Measurements from ENCODE around the gene SCD5.

SCD5 gene

DNA sequence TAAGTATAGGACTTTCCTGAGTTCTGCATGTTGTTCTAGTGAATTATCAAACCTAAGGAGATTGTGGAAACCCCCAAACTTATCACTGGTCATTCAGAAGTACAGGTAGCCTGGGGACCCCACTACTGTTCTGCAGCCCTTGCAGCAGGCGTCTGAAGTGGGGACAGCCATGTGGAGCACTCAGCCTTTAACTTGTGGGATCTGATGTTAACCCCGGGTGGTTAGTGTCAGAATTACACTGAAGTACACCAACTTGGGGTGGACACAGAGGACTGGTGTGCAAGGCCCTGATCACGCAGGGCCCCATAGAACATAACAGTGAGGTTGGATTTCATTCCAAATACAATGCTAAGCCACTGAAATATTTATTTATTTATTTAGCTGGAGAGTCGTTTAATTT, 103.7 kb downstream of the SCD5 start:
- Histone ChIP-seq H3K36me3 (ENCODE audit: control insufficient read depth, insufficient read depth, low read length) (no peaks in the 10 kb centered on the region), H3K27ac (ENCODE audit: insufficient read depth, low read length, poor library complexity, severe bottlenecking) (no peak overlapping the region), H3K4me1 (ENCODE audit: control insufficient read depth, insufficient read depth, low read length, poor library complexity, severe bottlenecking) (no peaks in the 10 kb centered on the region), H3K4me3 (ENCODE audit: insufficient read depth, low read depth, low read length, poor library complexity, severe bottlenecking) (no peak overlapping the region), H3K27me3 (replicated peaks; ENCODE audit: control insufficient read depth, insufficient read depth, low read length, poor library complexity, severe bottlenecking) (no peaks in the 10 kb centered on the region), H3K9me3 (ENCODE audit: control insufficient read depth, low read length) (no peaks in the 10 kb centered on the region)
- DNase-seq = no peak

DNA sequence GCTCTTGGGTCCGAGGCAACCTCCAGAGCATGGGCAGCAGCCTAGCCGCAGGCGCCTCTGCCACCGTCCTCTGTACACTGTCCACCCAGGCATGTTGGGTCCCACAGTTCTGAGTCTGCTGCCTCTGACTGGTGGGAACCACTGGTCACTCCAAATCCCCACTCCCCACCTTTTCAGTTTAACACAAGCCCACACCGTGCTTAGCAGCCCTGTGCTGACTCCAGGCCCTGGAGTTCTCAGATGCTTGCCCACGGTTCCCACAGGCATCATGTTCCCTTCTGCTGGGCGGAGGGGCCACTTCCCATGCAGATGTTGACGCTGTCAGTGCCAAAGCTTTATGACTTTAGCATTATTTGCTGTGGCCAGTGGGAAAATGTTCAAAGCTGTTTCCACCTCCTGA, 104.5 kb downstream of the SCD5 start:
- Histone ChIP-seq H3K27me3 (replicated peaks; ENCODE audit: control insufficient read depth, insufficient read depth, low read length, poor library complexity, severe bottlenecking) (no peaks in the 10 kb centered on the region), H3K36me3 (ENCODE audit: control insufficient read depth, insufficient read depth, low read length) (no peaks in the 10 kb centered on the region), H3K9me3 (ENCODE audit: control insufficient read depth, low read length) (no peaks in the 10 kb centered on the region), H3K4me3 (ENCODE audit: insufficient read depth, low read depth, low read length, poor library complexity, severe bottlenecking) (no peak overlapping the region), H3K4me1 (ENCODE audit: control insufficient read depth, insufficient read depth, low read length, poor library complexity, severe bottlenecking) (no peaks in the 10 kb centered on the region), H3K27ac (ENCODE audit: insufficient read depth, low read length, poor library complexity, severe bottlenecking) (no peak overlapping the region)
- DNase-seq = no peak

DNA sequence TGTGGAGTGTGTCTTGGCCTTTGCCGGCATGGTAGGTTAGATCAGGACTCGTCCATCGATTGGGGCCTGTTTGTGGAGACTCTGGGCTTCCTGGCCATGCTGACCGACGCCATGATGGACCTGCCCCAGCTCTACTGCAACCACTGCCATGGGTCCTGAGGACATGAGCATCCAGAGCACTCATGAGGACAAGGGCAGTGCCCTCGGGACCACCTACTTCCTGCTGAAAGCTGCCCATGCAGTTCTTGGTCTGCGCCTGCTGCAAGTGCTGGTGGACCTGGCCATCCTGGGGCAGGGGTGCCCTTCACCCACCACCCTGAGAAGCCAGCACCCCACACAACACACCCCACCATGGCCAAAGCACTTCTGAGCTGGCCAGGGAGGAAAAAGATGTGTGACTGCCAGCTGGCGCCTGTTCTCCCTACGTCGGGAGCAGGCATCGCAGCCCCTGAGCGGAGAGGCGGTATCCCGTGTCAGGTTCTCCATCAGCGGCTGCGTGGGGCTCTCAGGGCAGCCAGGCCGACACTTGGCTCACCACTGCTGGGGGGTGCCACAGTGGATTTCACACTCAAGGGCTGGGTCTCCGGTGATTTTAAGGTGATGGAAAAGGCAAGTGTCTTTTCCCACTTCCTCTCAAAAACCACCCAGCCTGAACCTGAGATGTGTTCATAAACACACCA, 106.4 kb downstream of the SCD5 start:
- H3K4me3 ChIP-seq (ENCODE audit: insufficient read depth, low read depth, low read length, poor library complexity, severe bottlenecking) = no peak overlapping the region
- H3K36me3 ChIP-seq (ENCODE audit: control insufficient read depth, insufficient read depth, low read length) = no peaks in the 10 kb centered on the region
- no peaks in the 10 kb centered on the region for H3K4me1 ChIP-seq (ENCODE audit: control insufficient read depth, insufficient read depth, low read length, poor library complexity, severe bottlenecking)
- H3K27ac ChIP-seq (ENCODE audit: insufficient read depth, low read length, poor library complexity, severe bottlenecking) = no peak overlapping the region
- DNase-seq = no peak
- no peaks in the 10 kb centered on the region for H3K27me3 ChIP-seq (replicated peaks; ENCODE audit: control insufficient read depth, insufficient read depth, low read length, poor library complexity, severe bottlenecking)
- no peaks in the 10 kb centered on the region for H3K9me3 ChIP-seq (ENCODE audit: control insufficient read depth, low read length)

DNA sequence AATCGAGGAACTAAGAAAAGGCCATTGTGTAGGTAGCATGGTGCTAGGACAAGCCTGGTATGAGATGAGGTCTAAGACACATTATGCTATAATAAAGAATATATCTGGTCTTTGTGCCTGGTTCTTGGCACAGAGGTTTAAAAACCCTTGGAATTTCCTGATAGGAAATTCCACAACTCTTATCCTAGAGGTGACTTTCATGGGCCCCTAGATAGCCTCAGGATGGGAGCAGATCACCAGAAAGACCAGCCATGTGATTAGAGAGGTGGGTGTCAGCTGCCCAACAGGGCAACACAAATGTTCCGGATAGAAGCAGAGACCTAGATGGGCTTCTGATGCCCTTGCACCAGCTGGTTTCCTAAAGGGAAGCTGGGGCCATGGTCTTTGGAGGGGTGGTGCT, 107.2 kb downstream of the SCD5 start:
- Histone ChIP-seq H3K36me3 (ENCODE audit: control insufficient read depth, insufficient read depth, low read length) (no peaks in the 10 kb centered on the region), H3K4me3 (ENCODE audit: insufficient read depth, low read depth, low read length, poor library complexity, severe bottlenecking) (no peak overlapping the region), H3K4me1 (ENCODE audit: control insufficient read depth, insufficient read depth, low read length, poor library complexity, severe bottlenecking) (no peaks in the 10 kb centered on the region), H3K27me3 (replicated peaks; ENCODE audit: control insufficient read depth, insufficient read depth, low read length, poor library complexity, severe bottlenecking) (no peaks in the 10 kb centered on the region), H3K9me3 (ENCODE audit: control insufficient read depth, low read length) (no peaks in the 10 kb centered on the region), H3K27ac (ENCODE audit: insufficient read depth, low read length, poor library complexity, severe bottlenecking) (no peak overlapping the region)
- DNase-seq = no peak

DNA sequence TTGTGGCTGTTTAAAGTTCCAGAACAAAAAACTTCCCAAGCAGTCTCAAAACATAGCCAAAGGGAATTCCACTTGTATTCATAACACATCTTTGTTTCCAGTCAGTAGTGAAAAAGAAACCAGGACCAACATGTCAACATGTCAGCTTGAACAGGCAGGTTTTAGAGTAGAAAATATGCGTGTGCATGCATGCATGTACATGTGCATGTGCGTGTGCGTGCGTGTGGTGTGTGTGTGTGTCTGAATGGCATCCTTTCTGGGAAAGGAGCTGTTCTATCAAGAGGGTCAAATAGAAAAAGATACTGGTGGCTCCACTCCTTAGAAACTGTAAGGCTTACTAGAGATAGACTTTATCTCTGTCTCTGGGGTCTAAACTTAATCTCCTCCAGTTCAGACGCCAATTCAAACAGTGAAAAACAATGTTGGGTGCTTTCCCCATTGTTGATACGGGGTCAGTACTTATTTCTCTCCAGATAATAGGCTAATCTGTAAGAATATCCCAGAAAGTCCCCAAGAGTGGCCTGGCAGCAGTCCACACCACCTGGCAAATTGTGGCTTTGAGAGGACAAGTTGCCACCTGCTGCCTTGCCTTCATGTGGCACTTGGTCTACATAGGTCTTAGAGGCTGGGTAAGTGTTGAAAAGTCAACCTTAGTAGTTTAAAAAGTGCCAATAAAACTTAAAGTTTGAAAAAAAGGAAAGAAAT, 110.4 kb downstream of the SCD5 start:
- Histone ChIP-seq H3K27me3 (replicated peaks; ENCODE audit: control insufficient read depth, insufficient read depth, low read length, poor library complexity, severe bottlenecking) (no peaks in the 10 kb centered on the region), H3K9me3 (ENCODE audit: control insufficient read depth, low read length) (no peaks in the 10 kb centered on the region), H3K36me3 (ENCODE audit: control insufficient read depth, insufficient read depth, low read length) (no peaks in the 10 kb centered on the region), H3K27ac (ENCODE audit: insufficient read depth, low read length, poor library complexity, severe bottlenecking) (no peak overlapping the region), H3K4me3 (ENCODE audit: insufficient read depth, low read depth, low read length, poor library complexity, severe bottlenecking) (no peak overlapping the region), H3K4me1 (ENCODE audit: control insufficient read depth, insufficient read depth, low read length, poor library complexity, severe bottlenecking) (no peaks in the 10 kb centered on the region)
- DNase-seq = no peak

DNA sequence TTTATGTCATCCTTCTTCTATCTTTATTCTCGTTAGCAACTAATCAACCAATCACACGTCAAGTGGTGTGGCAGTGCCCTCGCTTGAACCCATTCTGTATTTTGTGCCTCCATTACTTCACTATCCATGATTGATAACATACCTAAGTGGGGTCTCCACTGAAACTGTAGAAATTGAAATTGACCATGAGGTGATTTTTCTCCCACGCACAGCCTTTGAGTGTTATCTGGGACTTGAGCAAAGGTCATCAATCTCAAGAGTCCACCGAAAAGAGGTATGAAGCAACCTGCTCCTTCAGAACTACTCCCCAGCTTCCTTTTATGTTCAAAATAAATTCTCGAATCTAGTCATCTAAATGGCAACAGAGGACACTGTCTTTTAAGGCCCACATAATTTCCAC, 111.1 kb downstream of the SCD5 start:
- Histone ChIP-seq H3K27ac (ENCODE audit: insufficient read depth, low read length, poor library complexity, severe bottlenecking) (no peak overlapping the region), H3K4me1 (ENCODE audit: control insufficient read depth, insufficient read depth, low read length, poor library complexity, severe bottlenecking) (no peaks in the 10 kb centered on the region), H3K36me3 (ENCODE audit: control insufficient read depth, insufficient read depth, low read length) (no peaks in the 10 kb centered on the region), H3K27me3 (replicated peaks; ENCODE audit: control insufficient read depth, insufficient read depth, low read length, poor library complexity, severe bottlenecking) (no peaks in the 10 kb centered on the region), H3K9me3 (ENCODE audit: control insufficient read depth, low read length) (no peaks in the 10 kb centered on the region), H3K4me3 (ENCODE audit: insufficient read depth, low read depth, low read length, poor library complexity, severe bottlenecking) (no peak overlapping the region)
- no peak for DNase-seq

DNA sequence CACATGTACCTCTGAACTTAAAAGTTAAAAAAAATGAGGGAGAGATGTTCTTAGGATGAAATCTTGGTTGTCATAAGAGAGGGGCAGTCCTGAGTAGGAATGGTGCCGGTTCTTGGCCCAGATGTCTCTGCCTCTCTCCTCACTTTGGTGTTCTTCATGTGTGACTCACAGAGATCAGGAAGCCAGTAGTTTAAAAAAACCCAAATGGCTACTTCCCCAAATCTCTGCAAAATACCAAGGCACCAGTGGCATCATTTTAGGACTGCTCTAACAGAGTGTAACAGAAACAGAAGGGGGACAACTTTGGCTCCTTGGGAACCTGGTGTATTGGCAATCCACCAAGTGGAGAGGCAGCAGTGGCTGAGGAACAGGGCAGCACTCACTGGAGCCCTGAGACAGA, 116.8 kb downstream of the SCD5 start:
- Histone ChIP-seq H3K27ac (ENCODE audit: insufficient read depth, low read length, poor library complexity, severe bottlenecking) (no peak overlapping the region), H3K27me3 (replicated peaks; ENCODE audit: control insufficient read depth, insufficient read depth, low read length, poor library complexity, severe bottlenecking) (no peaks in the 10 kb centered on the region), H3K36me3 (ENCODE audit: control insufficient read depth, insufficient read depth, low read length) (no peaks in the 10 kb centered on the region), H3K4me1 (ENCODE audit: control insufficient read depth, insufficient read depth, low read length, poor library complexity, severe bottlenecking) (no peaks in the 10 kb centered on the region), H3K9me3 (ENCODE audit: control insufficient read depth, low read length) (no peaks in the 10 kb centered on the region), H3K4me3 (ENCODE audit: insufficient read depth, low read depth, low read length, poor library complexity, severe bottlenecking) (no peak overlapping the region)
- DNase-seq = no peak

DNA sequence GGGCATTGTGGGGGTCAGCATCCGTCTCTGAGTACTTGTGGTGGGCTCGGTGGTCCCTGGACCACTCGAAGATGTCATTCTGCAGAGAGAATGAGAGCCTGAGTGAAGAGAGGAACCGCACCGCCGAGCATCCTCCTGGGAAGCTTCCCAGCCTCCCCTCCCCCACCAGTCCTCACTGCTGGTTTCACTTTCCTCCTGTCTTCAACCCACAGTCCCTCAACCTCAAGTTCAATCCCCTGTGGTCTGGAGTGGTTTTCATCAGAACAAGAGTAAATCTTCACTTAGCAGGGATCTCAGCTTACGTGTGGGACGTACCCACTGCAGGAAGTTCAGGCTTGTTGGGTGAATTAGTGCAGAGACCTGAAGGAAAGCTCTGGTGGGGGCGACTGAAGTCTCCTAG, 117.8 kb downstream of the SCD5 start:
- Histone ChIP-seq H3K4me1 (ENCODE audit: control insufficient read depth, insufficient read depth, low read length, poor library complexity, severe bottlenecking) (no peaks in the 10 kb centered on the region), H3K9me3 (ENCODE audit: control insufficient read depth, low read length) (no peaks in the 10 kb centered on the region)

DNA sequence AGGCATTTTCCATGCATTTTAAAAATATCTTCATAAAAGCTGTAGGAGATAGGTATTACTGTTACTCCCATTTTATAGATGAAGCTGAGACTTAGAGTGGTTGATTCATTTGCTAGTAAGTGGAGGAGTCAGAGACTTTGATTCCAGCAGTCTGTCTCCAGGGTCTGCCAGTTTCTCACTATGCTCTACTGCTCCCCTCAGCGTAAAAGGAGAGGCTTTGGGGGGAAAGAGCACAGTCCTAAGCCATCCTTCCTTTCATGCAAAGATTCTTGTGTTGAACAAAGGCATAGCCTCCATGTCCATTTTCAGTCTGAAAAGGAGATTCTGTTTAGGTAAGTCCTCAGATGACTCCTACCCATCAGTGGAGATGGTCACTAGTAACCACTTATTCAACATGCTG, 119.1 kb downstream of the SCD5 start:
- no peak overlapping the region for H3K27ac ChIP-seq (ENCODE audit: insufficient read depth, low read length, poor library complexity, severe bottlenecking)
- H3K4me1 ChIP-seq (ENCODE audit: control insufficient read depth, insufficient read depth, low read length, poor library complexity, severe bottlenecking) = no peaks in the 10 kb centered on the region
- no peaks in the 10 kb centered on the region for H3K9me3 ChIP-seq (ENCODE audit: control insufficient read depth, low read length)
- DNase-seq = no peak
- H3K4me3 ChIP-seq (ENCODE audit: insufficient read depth, low read depth, low read length, poor library complexity, severe bottlenecking) = no peak overlapping the region
- no peaks in the 10 kb centered on the region for H3K27me3 ChIP-seq (replicated peaks; ENCODE audit: control insufficient read depth, insufficient read depth, low read length, poor library complexity, severe bottlenecking)
- no peaks in the 10 kb centered on the region for H3K36me3 ChIP-seq (ENCODE audit: control insufficient read depth, insufficient read depth, low read length)

More for the DNA sequence above, 117.8 kb downstream of the SCD5 start:
- Histone ChIP-seq H3K36me3 (ENCODE audit: control insufficient read depth, insufficient read depth, low read length) (no peaks in the 10 kb centered on the region), H3K4me3 (ENCODE audit: insufficient read depth, low read depth, low read length, poor library complexity, severe bottlenecking) (no peak overlapping the region), H3K27me3 (replicated peaks; ENCODE audit: control insufficient read depth, insufficient read depth, low read length, poor library complexity, severe bottlenecking) (no peaks in the 10 kb centered on the region), H3K27ac (ENCODE audit: insufficient read depth, low read length, poor library complexity, severe bottlenecking) (no peak overlapping the region)
- no peak for DNase-seq

DNA sequence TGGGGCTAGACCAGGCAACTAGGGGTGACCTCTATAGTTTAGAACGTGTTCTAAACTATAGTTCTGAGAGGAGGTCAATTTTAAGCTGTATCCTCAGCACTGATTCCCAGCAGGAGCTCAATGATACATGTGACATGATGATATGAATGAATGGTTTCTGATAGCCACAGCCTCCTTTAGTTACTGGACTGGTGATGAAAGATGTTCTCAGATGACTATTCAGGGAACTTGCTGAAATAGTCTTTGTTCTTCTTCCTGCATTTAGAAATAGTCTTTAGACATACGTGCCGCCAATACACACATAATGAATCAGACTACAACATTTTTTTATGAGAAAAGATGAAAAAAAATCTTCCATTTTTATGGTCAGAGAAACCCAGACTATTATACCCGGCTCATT, 120.5 kb downstream of the SCD5 start:
- H3K4me1 ChIP-seq (ENCODE audit: control insufficient read depth, insufficient read depth, low read length, poor library complexity, severe bottlenecking) = no peaks in the 10 kb centered on the region

More for the DNA sequence above, 120.5 kb downstream of the SCD5 start:
- Histone ChIP-seq H3K27me3 (replicated peaks; ENCODE audit: control insufficient read depth, insufficient read depth, low read length, poor library complexity, severe bottlenecking) (no peaks in the 10 kb centered on the region), H3K4me3 (ENCODE audit: insufficient read depth, low read depth, low read length, poor library complexity, severe bottlenecking) (no peak overlapping the region), H3K9me3 (ENCODE audit: control insufficient read depth, low read length) (no peaks in the 10 kb centered on the region), H3K27ac (ENCODE audit: insufficient read depth, low read length, poor library complexity, severe bottlenecking) (no peak overlapping the region), H3K36me3 (ENCODE audit: control insufficient read depth, insufficient read depth, low read length) (no peaks in the 10 kb centered on the region)
- no peak for DNase-seq

Data from effector memory CD4-positive, alpha-beta T cell (primary cell).